ENCODE results near the gene JAKMIP1.

GRCh38 chr4:6071191-6071958 is 129.0 kb downstream of the JAKMIP1 start:
- TF ChIP-seq EZH2 (IDR thresholded peaks at IDR 0.05; ENCODE audit: insufficient read depth, poor library complexity, severe bottlenecking) = no peak
- no peak for TF ChIP-seq EZH2phosphoT487 (IDR thresholded peaks at IDR 0.05; ENCODE audit: insufficient read depth, low read depth)

All from GM23248 (cell line).